ENCODE measurements around the gene ADAT2. TPM values are rescaled to one million over a fixed set of nuclear protein-coding genes. Genes with fewer than 3 reads are reported as not detected.
A peak's percentile ranks its signal among the peaks of the same experiment; 100 is the strongest.
"Not testable (repeated sequence)": the region's sequence is repeated elsewhere in the genome, so short reads cannot be mapped to it uniquely, and the experiment has no call there.

Gene ADAT2
- polyA plus RNA-seq, 3 donors, result 10.6 to 24.6 (median 24.5) TPM

DNA sequence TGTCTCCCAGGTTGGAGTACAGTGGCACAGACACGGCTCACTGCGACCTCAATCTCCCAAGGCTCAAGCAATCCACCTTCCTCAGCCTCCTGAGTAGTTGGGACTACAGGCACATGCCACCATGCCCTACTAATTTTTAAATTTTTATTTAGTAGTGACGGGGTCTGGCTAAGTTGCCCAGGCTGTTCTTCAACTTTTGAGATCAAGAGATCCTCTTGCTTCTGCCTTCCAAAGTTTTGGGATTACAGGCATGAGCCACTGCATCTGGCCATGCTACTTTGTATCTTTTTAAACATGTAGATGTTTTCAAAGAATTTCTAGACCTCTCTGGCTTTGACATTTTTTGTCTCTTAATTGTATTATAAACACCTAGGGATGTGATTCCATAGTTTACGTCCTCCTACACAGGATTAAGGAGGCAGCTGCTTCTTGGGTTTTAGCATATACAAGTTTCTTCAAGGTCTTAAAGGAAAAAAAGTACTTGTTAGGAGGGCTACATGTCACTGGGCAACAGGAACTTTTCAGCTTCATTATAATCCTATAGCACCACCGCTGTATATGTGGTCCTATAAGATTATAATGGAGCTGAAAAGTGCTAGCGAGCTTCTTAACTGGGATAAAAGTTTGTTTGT lies 1.3 kb downstream of the ADAT2 start:
- no peak for DNase-seq

DNA sequence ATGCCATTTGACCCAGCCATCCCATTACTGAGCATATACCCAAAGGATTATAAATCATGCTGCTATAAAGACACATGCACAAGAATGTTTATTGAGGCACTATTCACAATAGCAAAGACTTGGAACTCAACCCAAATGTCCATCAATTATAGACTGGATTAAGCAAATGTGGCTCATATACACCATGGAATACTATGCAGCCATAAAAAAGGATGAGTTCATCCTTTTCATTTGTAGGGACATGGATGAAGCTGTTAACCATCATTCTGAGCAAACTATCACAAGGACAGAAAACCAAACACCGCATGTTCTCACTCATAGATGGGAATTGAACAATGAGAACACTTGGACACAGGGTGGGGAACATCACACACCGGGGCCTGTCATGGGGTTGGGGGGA lies 2.6 kb downstream of the ADAT2 start:
- DNase-seq, result not testable (repeated sequence)

DNA sequence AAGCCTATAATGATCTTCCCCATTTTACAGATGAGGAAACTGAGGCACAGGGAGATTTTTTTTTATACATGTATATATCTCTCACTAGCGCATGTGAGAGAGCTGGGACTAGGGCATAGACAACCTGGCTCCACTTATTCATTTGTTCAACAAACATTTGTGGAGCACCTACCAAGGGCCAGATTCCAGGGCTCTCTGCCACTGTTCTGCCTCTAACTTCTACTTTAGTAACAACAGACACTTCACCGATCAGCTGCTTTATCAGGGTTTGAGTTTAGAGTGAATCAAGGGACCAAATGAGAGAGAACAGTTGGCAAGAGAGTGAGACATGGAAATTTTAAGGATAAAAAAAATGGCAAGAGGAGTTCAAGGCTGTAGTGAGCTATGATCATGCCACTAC lies 7.4 kb downstream of the ADAT2 start:
- no peak for DNase-seq

DNA sequence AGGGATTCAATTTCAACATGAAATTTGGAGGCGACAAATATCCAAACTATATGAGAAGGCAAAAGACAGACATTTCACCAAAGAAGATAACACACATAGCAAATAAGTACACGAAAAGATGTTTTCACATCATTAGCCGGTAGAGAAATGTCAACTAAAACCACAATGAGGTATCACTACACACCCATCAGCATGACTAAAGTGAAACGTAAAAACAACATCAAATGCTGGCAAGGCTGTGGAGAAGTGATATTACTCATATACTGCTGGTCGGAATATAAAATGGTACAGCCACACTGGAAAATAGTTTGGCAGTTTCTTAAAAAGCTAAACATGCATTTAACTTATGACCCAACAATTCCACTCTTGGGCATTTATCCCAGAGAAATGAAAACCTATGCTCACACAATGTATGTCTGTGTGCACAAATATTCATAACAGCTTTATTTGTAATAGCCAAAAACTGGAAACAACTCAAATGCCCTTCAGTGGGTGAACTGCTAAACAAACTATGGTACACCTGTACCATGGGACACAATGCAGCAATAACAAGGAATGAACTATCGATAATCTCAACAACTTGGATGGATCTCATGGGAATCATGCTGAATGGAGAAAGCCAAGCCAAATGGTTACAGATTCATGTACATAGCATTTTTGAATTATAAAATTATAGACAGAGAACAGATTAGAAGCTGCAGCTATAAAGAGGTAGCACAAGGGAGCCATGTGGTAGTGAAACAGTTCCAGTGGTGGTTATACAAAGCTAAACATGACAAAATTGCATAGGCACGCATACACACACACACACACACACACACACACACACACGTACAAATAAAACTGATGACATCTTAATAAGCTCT lies 8.6 kb downstream of the ADAT2 start:
- no peak for DNase-seq

DNA sequence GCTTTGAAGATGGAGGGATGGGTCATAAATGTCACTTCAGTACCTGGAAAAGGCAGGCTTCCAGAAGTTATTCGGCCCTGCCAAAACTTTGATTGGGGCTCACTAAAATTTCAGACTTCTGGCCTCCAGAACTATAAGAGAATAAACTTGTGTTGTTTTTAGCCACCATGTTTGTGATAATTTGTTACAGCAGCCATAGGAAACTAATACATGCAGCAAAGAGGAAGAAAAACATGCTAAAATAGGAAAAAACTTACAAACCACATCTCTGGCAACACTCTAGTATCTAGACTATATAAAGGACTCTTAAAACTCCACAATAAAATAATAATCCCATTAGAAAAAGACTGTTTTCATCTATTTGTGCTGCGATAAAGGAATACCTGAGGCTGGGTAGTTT lies 9.5 kb downstream of the ADAT2 start:
- no peak for DNase-seq

DNA sequence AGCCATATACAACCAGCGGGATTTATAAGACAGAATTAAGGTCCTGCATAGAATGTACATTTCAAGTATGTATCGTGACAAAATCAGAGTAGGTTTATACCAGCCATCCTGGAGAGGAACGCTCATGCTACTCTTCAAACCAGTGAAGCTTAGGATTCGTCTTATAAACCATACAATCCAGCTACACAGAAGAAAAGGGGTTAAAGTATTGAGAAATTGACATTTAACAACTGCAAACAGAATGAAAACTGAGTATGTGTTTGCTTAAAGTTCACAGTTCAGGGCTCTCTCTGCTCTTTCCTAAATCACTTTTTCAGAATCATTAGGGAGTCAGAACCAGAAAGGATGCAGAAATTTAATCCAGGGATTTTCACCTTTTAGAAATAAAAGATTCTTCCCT lies 17.9 kb downstream of the ADAT2 start:
- DNase-seq, result no peak

DNA sequence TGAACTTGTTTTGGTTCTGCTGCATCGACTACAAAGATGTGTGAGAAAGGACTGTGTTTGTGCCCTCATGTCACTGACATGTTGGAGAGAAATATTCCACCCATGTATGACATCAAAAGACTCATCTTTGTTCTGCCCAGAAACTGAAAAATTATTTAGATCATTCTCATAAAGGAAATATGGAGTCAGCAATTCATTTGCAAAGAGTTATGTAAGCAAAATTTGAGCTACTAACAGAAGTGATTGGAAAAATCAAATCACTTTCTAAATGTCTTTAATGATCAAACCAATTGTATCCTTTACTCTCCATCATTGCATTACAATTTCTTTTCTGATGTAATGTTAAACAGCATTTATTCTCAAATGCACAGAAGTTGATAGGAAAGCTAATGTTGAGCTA lies 19.3 kb downstream of the ADAT2 start:
- DNase-seq, result no peak

DNA sequence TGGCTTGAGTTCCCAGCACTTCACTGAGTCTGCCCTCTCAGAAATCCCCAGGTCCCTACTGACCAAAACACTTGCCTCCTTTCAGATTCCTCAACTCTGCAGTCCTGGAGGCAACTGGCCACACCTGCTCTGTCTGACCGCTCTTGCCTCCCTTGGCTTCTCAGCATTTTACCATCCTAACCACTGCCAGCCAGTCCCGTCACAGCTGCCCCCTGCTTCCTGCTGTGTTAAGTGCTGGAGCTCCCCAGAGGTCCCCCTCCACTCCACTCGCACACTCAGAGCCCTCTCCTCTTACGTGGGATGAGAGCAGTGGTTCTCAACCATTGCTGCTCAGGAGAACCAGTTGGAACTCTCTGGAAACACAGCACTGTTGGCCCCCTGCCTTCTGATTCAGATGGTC lies 20.5 kb downstream of the ADAT2 start:
- DNase-seq, result no peak

DNA sequence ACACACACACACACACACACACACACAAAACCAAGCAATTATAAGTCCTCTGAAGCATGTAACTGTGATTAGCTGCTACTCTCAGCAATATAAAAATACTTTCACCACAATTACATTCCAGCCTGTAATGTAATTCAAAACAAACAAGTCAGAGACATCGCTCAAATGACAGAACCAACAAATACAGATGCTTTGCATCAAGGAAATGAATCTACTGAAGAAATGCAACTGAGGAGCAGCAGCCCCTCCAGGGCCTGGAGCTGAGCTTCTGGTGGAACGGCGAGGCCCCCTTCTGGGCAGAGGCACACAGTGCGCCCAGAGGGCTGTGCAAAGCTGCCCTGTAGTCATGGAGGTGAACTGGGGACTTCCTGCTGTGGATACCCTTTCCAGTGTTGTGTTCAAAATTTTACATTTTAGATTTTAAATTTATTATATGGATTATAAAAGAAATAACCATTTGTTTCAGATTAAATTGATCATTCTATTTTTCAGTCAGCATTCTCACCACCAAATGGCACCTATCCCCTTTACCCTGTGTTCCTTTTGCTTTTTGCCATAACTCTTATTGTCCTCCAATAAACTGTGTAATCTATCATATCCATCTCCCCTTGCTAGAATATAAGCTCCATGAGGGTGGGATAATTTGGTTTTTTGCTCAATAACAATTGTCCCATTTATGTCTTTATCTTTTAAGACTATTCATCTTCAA lies 23.2 kb downstream of the ADAT2 start:
- DNase-seq, result peak; percentile 86

DNA sequence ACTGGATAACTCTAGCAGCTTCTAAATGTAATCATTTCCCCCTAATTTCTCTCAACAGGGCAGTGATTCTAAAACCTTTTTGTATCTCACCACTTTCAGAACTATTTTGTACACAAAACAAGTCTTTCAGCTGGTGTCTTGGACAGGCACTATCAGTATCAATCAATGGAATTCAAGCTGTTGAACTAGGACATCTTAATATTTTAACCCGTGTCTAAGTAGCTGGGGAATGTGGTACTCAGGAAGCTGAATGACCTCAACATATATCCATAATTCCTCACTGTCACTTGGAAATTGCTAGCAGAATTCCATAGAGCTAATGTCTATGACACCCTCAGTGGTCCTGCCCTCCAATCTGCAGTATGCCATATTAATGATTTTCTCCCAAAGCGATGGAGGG lies 24.5 kb downstream of the ADAT2 start:
- no peak for DNase-seq

DNA sequence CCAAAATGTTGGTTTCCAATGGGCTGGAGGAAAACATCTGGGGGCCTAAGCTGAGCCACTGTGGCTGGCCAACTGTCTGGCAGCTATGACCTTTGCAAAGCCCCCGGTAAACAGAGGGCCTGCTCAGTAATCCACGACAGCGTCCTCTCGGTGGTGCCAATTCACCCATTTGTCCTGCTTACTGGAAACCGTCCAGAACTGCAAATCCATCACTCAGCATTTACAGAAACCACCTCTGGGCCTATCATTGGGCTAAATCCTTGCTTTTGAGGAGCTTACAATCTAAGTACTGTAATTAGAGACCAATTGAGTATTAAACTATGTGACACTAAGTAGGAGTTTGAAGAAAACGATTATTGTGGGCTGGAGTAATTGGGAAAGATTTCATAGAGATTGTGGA lies 31.0 kb downstream of the ADAT2 start:
- no peak for DNase-seq

DNA sequence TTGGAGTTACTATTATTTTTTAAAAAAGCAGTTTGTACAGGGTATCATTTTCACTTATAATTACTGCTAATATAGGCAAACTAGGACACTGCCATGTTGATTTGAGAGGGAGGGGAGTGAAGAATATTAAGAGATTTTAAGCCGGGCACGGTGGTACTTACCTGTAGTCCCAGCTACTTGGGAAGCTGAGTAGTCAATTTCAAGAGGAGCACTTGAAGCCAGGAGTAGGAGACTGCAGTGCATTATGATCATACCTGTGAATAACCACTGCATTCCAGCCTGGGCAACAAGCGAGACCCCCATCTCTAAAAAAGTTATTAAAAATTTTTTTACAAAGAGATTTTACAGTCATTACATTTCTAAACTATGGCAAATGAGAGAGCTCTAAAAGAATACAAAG lies 35.7 kb downstream of the ADAT2 start:
- no peak for DNase-seq

DNA sequence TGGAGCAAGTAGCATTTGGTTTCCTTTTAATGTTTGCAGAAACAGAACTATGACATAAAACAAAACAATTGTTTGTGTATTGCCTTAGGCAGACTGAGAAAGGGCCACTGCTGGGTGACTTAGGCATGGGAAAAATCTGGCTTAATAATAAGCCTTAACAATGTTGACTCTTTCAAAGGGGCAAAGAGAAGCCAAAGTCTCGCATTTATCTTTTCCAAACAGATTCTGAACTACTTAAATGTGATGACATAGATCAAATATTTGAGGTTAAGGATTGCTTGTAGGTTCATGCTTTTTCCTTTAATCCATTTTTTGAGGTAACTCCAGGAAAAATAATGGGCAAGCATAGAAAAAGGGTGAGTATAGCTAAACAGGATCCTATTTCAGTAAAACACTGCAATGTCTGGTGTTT lies 39.6 kb downstream of the ADAT2 start:
- no peak for DNase-seq

DNA sequence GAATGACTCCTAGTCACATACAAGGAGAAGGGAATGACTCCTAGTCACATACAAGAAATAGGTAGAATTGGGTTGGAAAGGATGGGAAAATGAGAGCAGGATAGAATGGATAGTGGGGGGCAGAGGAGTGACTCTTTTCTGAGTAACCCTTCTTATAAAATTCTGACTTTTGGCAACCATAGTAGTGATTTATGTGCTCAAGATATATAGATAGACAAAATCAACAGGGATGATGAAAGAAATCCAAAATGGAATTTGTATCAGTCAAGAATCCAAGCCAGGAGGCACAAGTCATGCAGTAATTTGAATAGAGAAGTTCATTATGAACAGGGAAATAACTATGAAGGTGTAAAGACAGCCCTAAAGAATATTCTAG lies 41.7 kb downstream of the ADAT2 start:
- no peak for DNase-seq

DNA sequence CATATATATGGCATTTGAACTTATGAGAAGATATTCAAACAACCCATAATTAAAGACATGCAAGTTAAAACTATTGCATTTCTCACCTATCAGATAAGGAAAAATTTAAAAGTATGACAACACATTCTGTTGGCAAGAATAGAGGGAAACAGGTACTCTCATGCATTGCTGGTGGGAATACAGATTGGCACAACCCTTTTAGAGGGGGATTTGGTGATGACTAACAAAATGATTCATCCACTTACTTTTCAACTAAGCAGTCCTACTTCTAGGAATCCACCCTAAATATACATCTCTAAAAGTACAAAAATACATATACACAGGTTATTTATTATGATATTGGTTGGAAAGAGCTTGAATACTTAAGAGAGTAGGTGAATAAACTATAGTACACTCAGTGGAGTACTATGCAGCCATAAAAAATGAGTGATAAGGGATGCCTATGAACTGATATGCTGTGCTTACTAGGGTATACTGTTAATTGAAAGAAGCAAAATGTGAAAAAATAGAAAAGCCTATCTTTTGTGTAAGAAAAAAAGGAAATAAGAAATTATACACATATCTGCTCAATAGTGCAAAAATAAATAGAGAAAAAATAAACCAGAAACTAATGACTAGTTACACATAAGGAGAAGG lies 42.2 kb downstream of the ADAT2 start:
- DNase-seq, result no peak

DNA sequence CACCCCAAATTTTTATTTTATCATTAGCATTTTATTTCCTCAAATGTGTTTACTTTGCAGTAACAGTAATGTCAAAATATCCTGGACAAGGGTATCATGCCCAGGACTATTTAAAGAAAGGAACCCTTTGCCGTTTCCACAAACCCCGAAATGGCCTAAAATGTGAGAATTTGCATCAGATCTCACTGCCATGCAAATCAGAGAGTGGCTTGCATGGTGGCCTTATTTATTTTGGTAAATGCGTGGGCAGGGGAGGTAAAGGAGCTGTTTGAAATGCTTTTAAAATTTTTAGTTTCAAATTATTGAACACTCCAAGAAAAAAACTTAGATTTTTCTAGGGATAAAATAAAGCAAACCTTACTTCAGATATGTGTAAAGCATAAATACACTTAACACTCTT lies 43.8 kb downstream of the ADAT2 start:
- no peak for DNase-seq

DNA sequence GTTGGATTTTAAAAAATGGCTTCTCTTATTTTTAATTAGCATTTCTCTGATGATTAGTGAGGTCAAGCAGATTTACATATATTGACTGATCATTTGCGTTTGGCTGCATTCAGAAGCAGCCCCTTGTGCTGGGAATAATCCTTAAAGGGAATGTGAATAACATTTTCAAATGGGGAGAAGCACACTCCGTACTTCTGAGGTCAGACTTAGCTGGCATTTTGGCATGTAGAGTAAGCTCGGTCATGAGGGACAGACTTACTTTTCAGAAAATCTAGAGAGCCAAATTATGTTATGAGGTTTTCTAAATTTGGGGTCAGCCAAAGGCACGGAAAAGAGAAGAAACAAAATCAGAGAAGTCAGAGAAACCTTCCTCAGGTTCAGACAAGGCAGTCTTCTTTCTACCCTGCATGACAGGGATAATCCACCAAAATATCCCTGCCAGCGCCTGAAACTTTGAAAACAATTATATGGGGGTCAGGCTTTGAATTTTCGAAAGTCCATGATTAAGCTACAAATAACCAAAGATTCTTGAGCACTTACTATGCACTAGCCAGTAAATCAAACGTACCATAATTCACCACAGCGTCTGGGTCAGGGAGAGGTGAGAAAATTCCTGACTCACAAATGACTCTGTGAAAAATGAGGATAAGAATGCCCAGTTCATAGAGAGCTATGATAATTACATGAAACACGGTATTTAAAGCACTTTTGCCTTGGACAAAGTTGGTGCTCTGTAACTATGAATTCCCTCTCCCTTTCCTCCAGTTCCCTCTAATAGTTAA lies 44.9 kb downstream of the ADAT2 start:
- DNase-seq, result no peak

DNA sequence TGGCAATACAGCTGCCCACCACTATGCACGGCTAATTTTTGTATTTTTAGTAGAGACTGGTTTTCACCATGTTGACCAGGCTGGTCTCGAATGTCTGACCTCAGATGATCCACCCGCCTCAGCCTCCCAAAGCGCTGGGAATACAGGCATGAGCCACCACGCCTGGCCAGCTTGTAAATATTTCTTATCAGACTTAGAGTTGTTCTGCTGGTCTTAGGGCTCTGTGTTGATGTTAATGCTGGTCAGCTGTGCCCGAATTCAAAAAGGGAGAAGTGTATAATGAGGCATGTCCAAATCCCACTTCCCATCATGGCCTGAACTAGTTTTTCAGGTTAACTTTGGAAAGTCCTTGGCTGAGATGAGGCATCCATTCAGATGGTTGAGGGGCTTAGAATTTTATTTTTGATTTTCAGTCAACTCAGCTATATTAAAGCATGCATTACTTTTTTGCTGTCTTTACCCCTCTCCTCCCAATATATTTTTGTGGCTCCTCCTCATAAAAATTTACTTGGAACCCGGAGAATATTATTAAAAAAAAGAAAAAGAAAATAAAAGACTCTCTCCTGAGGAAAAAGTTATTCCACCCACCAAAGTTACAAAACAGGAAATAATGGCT lies 47.7 kb downstream of the ADAT2 start:
- no peak for DNase-seq

DNA sequence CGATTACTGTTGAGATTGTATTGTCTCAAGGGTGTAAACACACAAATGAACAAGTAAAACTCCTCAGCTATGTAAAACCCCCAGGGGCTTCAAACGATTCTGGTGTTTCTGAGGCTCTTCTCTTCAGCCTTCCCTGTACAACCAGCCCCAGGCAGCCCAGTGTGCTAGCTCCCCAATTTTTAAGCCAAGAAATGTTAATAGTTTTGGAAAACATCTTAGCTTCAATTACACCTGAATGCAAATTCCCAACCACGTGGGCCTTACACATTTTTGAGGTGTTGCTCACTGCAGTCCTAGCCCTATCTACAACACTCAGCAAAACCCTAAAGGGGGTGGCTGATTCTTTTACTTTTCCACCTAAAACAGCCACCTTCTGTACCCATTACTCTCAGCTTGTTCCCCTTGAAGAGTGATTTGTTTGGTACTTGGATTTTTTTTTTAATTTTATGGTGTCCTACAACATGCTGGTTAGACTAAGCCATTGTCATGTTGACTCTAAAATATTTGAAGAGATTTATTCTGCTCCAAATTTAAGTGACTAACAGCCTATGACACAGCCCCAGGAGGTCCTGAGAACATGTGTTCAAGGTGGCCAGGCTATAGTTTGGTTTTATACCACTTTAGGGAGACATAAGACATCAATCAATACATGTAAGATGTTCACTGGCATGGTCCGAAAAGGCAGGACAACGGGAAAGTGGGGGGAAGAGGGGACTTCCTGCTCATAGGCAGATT lies 48.7 kb downstream of the ADAT2 start:
- no peak for DNase-seq

DNA sequence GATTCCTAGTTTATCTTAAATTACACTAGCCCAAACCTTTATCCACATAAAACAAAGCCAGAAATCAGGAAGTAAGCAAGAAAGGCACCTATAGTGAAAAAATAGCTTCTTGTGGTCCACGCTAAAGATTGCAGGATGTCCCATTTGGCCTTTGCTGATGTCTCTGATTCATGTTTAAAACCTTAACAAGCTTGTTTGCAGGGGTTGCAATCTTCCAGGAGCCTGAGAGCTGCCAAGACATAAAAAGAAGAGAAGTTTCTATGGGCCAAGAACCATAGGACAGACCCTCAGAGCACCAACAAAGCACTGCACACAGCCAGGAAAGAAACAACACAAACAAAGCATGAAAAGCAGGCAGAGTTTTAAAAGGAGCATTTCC lies 49.4 kb downstream of the ADAT2 start:
- no peak for DNase-seq

Data from renal pelvis (tissue), 4 donors.